HG03342 (cell line): Measurements from ENCODE around the gene PCDHB16.
"Not testable (repeated sequence)": the region's sequence is repeated elsewhere in the genome, so short reads cannot be mapped to it uniquely, and the experiment has no call there.

ENCODE experiments used
- ATAC-seq: cut with Tn5 transposase; IDR thresholded peaks from one replicate; pipeline ENCODE4 v1.9.1; 2021; ENCODE audit warnings: mild to moderate bottlenecking, moderate library complexity; ENCODE audit not compliant: unreplicated experiment

PCDHB16 gene

DNA sequence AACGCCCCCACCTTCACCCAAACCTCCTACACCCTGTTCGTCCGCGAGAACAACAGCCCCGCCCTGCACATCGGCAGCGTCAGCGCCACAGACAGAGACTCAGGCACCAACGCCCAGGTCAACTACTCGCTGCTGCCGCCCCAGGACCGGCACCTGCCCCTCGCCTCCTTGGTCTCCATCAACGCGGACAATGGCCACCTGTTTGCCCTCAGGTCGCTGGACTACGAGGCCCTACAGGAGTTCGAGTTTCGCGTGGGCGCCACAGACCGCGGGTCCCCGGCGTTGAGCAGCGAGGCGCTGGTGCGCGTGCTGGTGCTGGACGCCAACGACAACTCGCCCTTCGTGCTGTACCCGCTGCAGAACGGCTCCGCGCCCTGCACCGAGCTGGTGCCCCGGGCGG lies 42.7 kb downstream of the PCDHB16 start:
- ATAC-seq = not testable (repeated sequence)

DNA sequence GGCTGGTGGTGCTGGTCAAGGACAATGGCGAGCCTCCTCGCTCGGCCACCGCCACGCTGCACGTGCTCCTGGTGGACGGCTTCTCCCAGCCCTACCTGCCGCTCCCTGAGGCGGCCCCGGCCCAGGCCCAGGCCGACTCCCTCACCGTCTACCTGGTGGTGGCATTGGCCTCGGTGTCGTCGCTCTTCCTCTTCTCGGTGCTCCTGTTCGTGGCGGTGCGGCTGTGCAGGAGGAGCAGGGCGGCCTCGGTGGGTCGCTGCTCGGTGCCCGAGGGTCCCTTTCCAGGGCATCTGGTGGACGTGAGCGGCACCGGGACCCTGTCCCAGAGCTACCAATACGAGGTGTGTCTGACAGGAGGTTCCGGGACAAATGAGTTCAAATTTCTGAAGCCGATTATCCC lies 43.2 kb downstream of the PCDHB16 start:
- not testable (repeated sequence) for ATAC-seq

DNA sequence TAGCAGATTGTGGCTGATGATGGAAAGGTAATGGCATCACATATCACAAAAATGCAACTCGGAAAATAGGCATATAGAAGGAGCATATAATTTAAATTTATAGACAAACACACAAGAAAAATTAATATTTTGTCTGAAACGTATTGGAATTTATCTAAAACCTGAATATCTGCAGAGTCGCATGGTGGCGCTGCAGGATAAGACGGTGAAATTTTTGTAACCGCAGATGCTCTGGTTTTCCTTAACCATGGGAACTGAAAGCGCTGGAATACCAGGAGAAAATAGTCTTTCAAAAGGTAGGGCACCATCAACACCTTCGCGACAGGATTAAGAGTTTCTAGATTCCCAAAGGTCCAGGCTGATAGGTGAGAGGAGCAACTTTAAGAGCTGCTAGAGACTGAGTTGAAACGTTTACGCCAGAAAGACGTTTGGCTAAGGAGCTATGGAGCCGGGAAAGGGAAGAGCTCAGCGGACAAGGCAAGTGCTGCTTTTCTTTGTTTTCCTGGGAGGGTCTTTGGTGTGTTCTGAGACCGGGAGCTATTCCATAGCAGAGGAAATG lies 52.0 kb downstream of the PCDHB16 start:
- no peak for ATAC-seq
